Activated CD8-positive, alpha-beta T cell treated with anti-CD3 and anti-CD28 coated beads for 36 hours (primary cell): ENCODE measurements around the gene ARFIP2. TPM values are rescaled to one million over a fixed set of nuclear protein-coding genes. Genes with fewer than 3 reads are reported as not detected.

Experiments used
- ATAC-seq: fragments of 200-7000 bp; cut with Tn5 transposase; one replicate; pipeline ENCODE4 v1.10.0; 2021; ENCODE audit warnings: mild to moderate bottlenecking, moderate library complexity
- CTCF ChIA-PET: fragments of 350-600 bp; sonication (Branson Sonifier 250); formaldehyde crosslinking; loops from one replicate; lab custom pipeline; 2021; ENCODE audit warnings: antibody characterized with exemption; lab: Charles Lee
- POLR2A ChIA-PET: fragments of 350-600 bp; sonication (Branson Sonifier 250); formaldehyde crosslinking; loops from one replicate; lab custom pipeline; 2021; ENCODE audit warnings: antibody characterized with exemption; lab: Charles Lee
- DNase-seq: peaks from one replicate; pipeline ENCODE4 v3.0.0-alpha.2; 2020
- H3K27ac Mint-ChIP-seq: one replicate; pipeline ENCODE4 v1.8.0; 2021; ENCODE audit warnings: mild to moderate bottlenecking, mixed read lengths
- H3K27me3 Mint-ChIP-seq: one replicate; pipeline ENCODE4 v1.8.0; 2021; ENCODE audit warnings: mixed read lengths
- H3K36me3 Mint-ChIP-seq: one replicate; pipeline ENCODE4 v1.8.0; 2021; ENCODE audit warnings: low read depth, mixed read lengths
- H3K4me1 Mint-ChIP-seq: one replicate; pipeline ENCODE4 v1.8.0; 2021; ENCODE audit warnings: low read depth, mixed read lengths
- H3K4me3 Mint-ChIP-seq: one replicate; pipeline ENCODE4 v1.8.0; 2021; ENCODE audit warnings: mild to moderate bottlenecking, moderate library complexity, mixed read lengths
- H3K9me3 Mint-ChIP-seq: one replicate; pipeline ENCODE4 v1.8.0; 2021; ENCODE audit warnings: mixed read lengths
- CTCF ChIP-seq: fragments of 200-600 bp; IDR thresholded peaks from one replicate; pipeline ENCODE4 v1.8.0; 2022; ENCODE audit warnings: antibody characterized with exemption, mild to moderate bottlenecking
- intact Hi-C: fragments of 100-400 bp; cut with micrococcal nuclease; formaldehyde crosslinking; loops from one replicate; pipeline ENCODE4 v1.10.0; 2022
- total RNA-seq, 2 experiments: library from RNA; stranded (reverse); gene quantifications; one replicate each; pipeline ENCODE4 v1.2.3, GENCODE V29; 2021

Gene ARFIP2
- total RNA-seq, 2 experiments from 2014 or later = 36.9 to 38.3 TPM

- Mint-ChIP-seq H3K36me3 (no peaks in the 10 kb centered on the region), H3K27me3 (no peaks in the 10 kb centered on the region), H3K27ac (no peak overlapping the region), H3K9me3 (no peaks in the 10 kb centered on the region), H3K4me3 (no peak overlapping the region), H3K4me1 (peaks cover 9% of the 10 kb centered on the region)
- intact Hi-C loops = no loop called here
- ATAC-seq = no peak
- DNase-seq = no peak
- ChIA-PET POLR2A (interaction anchor here (1.0 kb wide), 1 partner anchor 23 kb away, joined by 3 read pairs; no protein-coding TSS in a partner anchor), CTCF (interaction anchor here (2.0 to 3.0 kb wide), 3 partner anchors 26 to 107 kb away, joined by 6 to 21 read pairs (median 14); no protein-coding TSS in a partner anchor)
- no peak for TF ChIP-seq CTCF
Observed at GRCh38 chr11:6469599-6469998, 11.5 kb downstream of the ARFIP2 start.

DNA sequence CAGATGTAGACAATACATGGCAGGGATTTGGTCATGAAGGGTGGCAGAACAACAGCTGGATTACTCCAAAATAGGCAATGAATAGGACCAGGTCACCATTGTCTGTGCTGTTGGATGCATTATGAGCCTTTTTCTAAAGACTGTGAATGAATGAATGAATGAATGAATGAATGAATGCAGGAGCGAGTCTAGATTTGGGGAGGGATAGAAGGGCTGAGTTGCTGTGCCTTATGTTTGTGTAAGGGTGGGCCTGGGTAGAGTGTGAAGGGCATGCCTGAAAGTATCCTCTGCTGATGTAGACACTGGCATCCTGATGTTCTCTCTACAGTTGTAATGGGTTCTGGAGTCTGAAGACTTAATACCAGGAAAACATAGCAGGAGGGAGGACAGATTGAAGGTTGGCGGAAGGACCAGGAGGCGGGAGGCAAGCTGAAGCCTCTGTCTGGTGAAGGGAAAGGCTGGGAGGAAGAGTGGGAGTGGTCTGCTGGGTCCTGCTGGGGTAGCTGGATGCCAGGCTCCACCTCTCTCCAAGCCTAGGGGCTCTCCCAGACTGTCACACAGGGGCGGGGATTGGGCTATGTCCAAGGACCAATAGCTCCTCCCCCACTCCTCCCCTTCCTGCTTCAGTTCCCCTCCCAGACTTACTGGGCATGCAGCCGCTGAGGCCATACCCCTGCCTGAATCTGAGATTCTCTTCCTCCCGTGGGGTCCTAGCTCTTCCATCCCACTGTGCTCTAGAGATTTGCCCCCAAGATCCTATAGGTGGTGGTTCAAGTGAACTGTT is 12.2 kb downstream of the ARFIP2 start:
- Mint-ChIP-seq H3K4me3 (no peak overlapping the region), H3K9me3 (no peaks in the 10 kb centered on the region), H3K27ac (no peak overlapping the region), H3K36me3 (no peaks in the 10 kb centered on the region), H3K27me3 (no peaks in the 10 kb centered on the region), H3K4me1 (peaks cover 9% of the 10 kb centered on the region)
- ATAC-seq = peak; percentile 67
- DNase-seq = peak; percentile 45
- POLR2A ChIA-PET = interaction anchor here (1.0 kb wide), 1 partner anchor 23 kb away, joined by 3 read pairs; no protein-coding TSS in a partner anchor
- intact Hi-C loops = no loop called here
- TF ChIP-seq CTCF = no peak
- CTCF ChIA-PET = interaction anchor here (2.0 to 3.0 kb wide), 3 partner anchors 25 to 106 kb away, joined by 6 to 21 read pairs (median 14); no protein-coding TSS in a partner anchor

- no peaks in the 10 kb centered on the region for H3K9me3 Mint-ChIP-seq
- no peak overlapping the region for H3K4me3 Mint-ChIP-seq
- CTCF ChIA-PET = interaction anchor here (1.0 to 2.1 kb wide), 4 partner anchors 15 to 96 kb away, joined by 3 to 9 read pairs (median 6); no protein-coding TSS in a partner anchor
Observed at GRCh38 chr11:6459099-6459450, 22.1 kb downstream of the ARFIP2 start.

DNA sequence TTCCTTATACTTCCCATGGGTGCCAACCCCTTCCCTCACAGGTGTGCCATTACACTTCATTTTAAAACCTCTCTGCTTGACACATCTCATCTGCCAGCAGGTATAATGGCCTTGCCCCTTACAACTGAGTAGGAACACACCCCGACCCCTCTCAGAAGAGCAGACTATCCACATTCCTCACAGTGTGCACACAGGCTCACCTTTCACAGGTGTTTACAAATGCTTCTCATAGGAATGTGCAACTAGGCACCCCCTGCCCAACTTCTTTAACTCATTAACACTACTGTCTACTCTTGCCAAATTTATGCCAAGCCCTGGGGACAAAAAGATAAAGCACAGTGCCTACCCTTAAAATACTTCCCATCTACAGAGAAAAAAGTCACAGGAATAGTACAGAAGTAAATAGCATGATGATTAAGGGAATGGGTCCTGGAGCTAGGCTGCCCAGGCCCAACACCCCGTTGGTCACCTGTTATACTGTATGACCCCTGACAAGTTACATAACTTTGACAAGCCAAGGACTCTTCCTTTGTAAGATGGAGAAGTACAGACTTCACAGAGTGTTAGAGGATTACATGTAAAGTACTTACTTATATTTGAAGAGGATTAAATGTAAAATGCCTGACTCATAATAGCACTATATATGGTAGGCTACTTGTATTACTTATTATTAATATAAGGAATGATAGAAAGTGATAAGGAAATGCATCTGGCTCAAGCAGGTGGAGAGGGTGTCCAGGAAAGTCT is 22.6 kb downstream of the ARFIP2 start:
- H3K27ac Mint-ChIP-seq = no peak overlapping the region
- no peak for TF ChIP-seq CTCF
- H3K4me1 Mint-ChIP-seq = no peaks in the 10 kb centered on the region
- ChIA-PET CTCF (interaction anchor here (1.0 to 2.1 kb wide), 4 partner anchors 15 to 95 kb away, joined by 3 to 9 read pairs (median 6); no protein-coding TSS in a partner anchor), POLR2A (interaction anchor here (0.7 to 0.9 kb wide), 2 partner anchors 15 to 23 kb away, joined by 3 read pairs; partner anchors contain the start of genes ARFIP2 and TIMM10B)
- H3K9me3 Mint-ChIP-seq = no peaks in the 10 kb centered on the region
- no peaks in the 10 kb centered on the region for H3K36me3 Mint-ChIP-seq
- ATAC-seq (no peak), DNase-seq (no peak)
- intact Hi-C loops = no loop called here
- H3K4me3 Mint-ChIP-seq = no peak overlapping the region
- no peaks in the 10 kb centered on the region for H3K27me3 Mint-ChIP-seq

More at GRCh38 chr11:6459099-6459450, 22.1 kb downstream of the ARFIP2 start:
- H3K27me3 Mint-ChIP-seq = no peaks in the 10 kb centered on the region
- POLR2A ChIA-PET = interaction anchor here (0.7 to 0.9 kb wide), 2 partner anchors 14 to 22 kb away, joined by 3 read pairs; partner anchors contain the start of genes ARFIP2 and TIMM10B
- ATAC-seq = no peak
- H3K27ac Mint-ChIP-seq = no peak overlapping the region
- H3K36me3 Mint-ChIP-seq = no peaks in the 10 kb centered on the region
- intact Hi-C loops = no loop called here
- no peak for DNase-seq
- H3K4me1 Mint-ChIP-seq = no peaks in the 10 kb centered on the region
- TF ChIP-seq CTCF = no peak
